HCT116 (cell line): ENCODE results near the gene UBA52. TPM values are rescaled to one million over a fixed set of nuclear protein-coding genes. Genes with fewer than 3 reads are reported as not detected.

Source experiments
- ATAC-seq: fragments of 200-7000 bp; cut with Tn5 transposase; 2 replicates; pipeline ENCODE4 v1.9.1; 2020; ENCODE audit warnings: mild to moderate bottlenecking, moderate library complexity
- BruUV-seq: library from RNA; stranded (reverse); fragments of 400-500 nt; replicated peaks from 2 replicates; lab custom pipeline; 2021; lab: Mats Ljungman, UMichigan
- CTCF ChIA-PET: fragments of 300-600 bp; sonication (Branson Sonifier 250); formaldehyde crosslinking; loops from one replicate; lab custom pipeline; 2021; ENCODE audit warnings: antibody characterized with exemption; lab: Charles Lee
- POLR2A ChIA-PET: fragments of 300-600, 350-600 bp; sonication (Branson Sonifier 250); formaldehyde crosslinking; loops from one replicate; lab custom pipeline; 2021; ENCODE audit warnings: antibody characterized with exemption; lab: Charles Lee
- RAD21 ChIA-PET, 2 experiments: fragments of 300-600 bp; sonication (Branson Sonifier 250); formaldehyde crosslinking; loops; one replicate each; lab custom pipeline; 2023; ENCODE audit warnings: low total read pairs in 2 of 2; ENCODE audit not compliant: uncharacterized antibody in 2 of 2, unreplicated experiment in 2 of 2, low non-redundant PET in 1 of 2; lab: Charles Lee
- DNase-seq: peaks from one replicate; pipeline ENCODE4 v3.0.0-alpha.2; 2010; ENCODE audit warnings: low read depth, low spot score
- H2AFZ ChIP-seq: fragments of 200-600 bp; shearing (Covaris generic), sonication (generic); 2 replicates; pipeline ENCODE4 v1.6.1; 2017; ENCODE audit warnings: low read depth, mixed run types, mixed read lengths, antibody characterized with exemption, low read length; ENCODE audit not compliant: poor library complexity, severe bottlenecking
- H3K27ac ChIP-seq: 2 replicates; pipeline ENCODE4 v1.5.1; 2012; ENCODE audit warnings: low read depth, low read length
- H3K27me3 ChIP-seq: fragments of 200-600 bp; sonication (generic); 2 replicates; pipeline ENCODE4 v1.6.1; 2016; ENCODE audit warnings: mixed run types, low read length, mixed read lengths; ENCODE audit not compliant: insufficient read depth
- H3K36me3 ChIP-seq, 2 experiments: fragments of 200-500 bp in 1 of 2; fragments of 200-600 bp in 1 of 2; sonication (Bioruptor generic) in 1 of 2; sonication (generic) in 1 of 2; 2 replicates each; pipeline versions ENCODE4 v1.5.1 to v1.6.1; 2014 to 2016; ENCODE audit warnings: low read length in 2 of 2, inconsistent platforms in 1 of 2, mixed read lengths in 1 of 2, mixed run types in 1 of 2; ENCODE audit not compliant: insufficient read depth in 2 of 2, control insufficient read depth in 1 of 2
- H3K4me1 ChIP-seq, 2 experiments: fragments of 200-600 bp in 1 of 2; sonication (generic) in 1 of 2; 2 replicates each; pipeline versions ENCODE4 v1.5.1 to v1.6.1; 2012 to 2017; ENCODE audit warnings: low read length in 2 of 2, inconsistent platforms in 1 of 2, mild to moderate bottlenecking in 1 of 2, mixed read lengths in 1 of 2, mixed run types in 1 of 2, moderate library complexity in 1 of 2; ENCODE audit not compliant: insufficient read depth in 2 of 2, control insufficient read depth in 1 of 2
- H3K4me2 ChIP-seq: fragments of 200-600 bp; sonication (generic); 2 replicates; pipeline ENCODE4 v1.6.1; 2017; ENCODE audit warnings: mixed run types, low read length, mixed read lengths
- H3K4me3 ChIP-seq, 2 experiments: fragments of 200-600 bp in 1 of 2; sonication (generic) in 1 of 2; replicated peaks in 1 of 2; 2 replicates each; pipeline ENCODE4 v1.5.1; 2011 to 2016; ENCODE audit warnings: low read length in 2 of 2, control low read depth in 1 of 2, low read depth in 1 of 2, mild to moderate bottlenecking in 1 of 2, mixed read lengths in 1 of 2, mixed run types in 1 of 2
- H3K79me2 ChIP-seq: fragments of 200-600 bp; sonication (generic); 2 replicates; pipeline ENCODE4 v1.6.1; 2017; ENCODE audit warnings: mild to moderate bottlenecking, mixed run types, low read length, moderate library complexity, mixed read lengths; ENCODE audit not compliant: insufficient read depth
- H3K9ac ChIP-seq: fragments of 200-600 bp; sonication (generic); 2 replicates; pipeline ENCODE4 v1.6.1; 2016; ENCODE audit warnings: low read length, mixed read lengths
- H3K9me2 ChIP-seq: fragments of 200-600 bp; sonication (generic), shearing (Covaris generic); 2 replicates; pipeline ENCODE4 v1.6.1; 2017; ENCODE audit warnings: mixed run types, mild to moderate bottlenecking, moderate library complexity; ENCODE audit not compliant: insufficient read depth
- H3K9me3 ChIP-seq, 2 experiments: fragments of 200-500 bp in 1 of 2; fragments of 200-600 bp in 1 of 2; sonication (Bioruptor generic) in 1 of 2; sonication (generic) in 1 of 2; 2 replicates each; pipeline ENCODE4 v1.6.1; 2014 to 2017; ENCODE audit warnings: low read length in 2 of 2, mixed read lengths in 2 of 2, inconsistent platforms in 1 of 2, low read depth in 1 of 2, mild to moderate bottlenecking in 1 of 2, mixed run types in 1 of 2, moderate library complexity in 1 of 2; ENCODE audit not compliant: control insufficient read depth in 1 of 2, insufficient read depth in 1 of 2
- H4K20me1 ChIP-seq: fragments of 200-600 bp; sonication (generic), shearing (Covaris generic); 2 replicates; pipeline ENCODE4 v1.6.1; 2017; ENCODE audit warnings: mixed run types, mild to moderate bottlenecking, moderate library complexity; ENCODE audit not compliant: insufficient read depth
- CBX3 ChIP-seq: IDR thresholded peaks from 2 replicates; pipeline ENCODE4 v1.6.1; 2012; ENCODE audit warnings: low read depth
- CEBPB ChIP-seq: IDR thresholded peaks from 2 replicates; pipeline ENCODE4 v1.6.1; 2012; ENCODE audit warnings: low read depth
- POLR2A ChIP-seq: IDR thresholded peaks from 2 replicates; pipeline ENCODE4 v1.7.0; 2011; ENCODE audit warnings: borderline replicate concordance; ENCODE audit not compliant: insufficient read depth, insufficient read length; ENCODE audit errors: extremely low read depth
- POLR2AphosphoS5 ChIP-seq: IDR thresholded peaks from 2 replicates; pipeline ENCODE4 v1.6.1; 2011; ENCODE audit warnings: mild to moderate bottlenecking, low read depth, low read length, moderate library complexity
- SP1 ChIP-seq: IDR thresholded peaks from 2 replicates; pipeline ENCODE4 v1.6.1; 2012; ENCODE audit warnings: low read depth
- TCF7L2 ChIP-seq: IDR thresholded peaks from 2 replicates; pipeline ENCODE4 v1.7.0; 2011; ENCODE audit warnings: borderline replicate concordance, inconsistent platforms; ENCODE audit not compliant: insufficient read depth, insufficient read length; ENCODE audit errors: extremely low read depth
- YY1 ChIP-seq: IDR thresholded peaks from 2 replicates; pipeline ENCODE4 v1.6.1; 2011; ENCODE audit warnings: low read length, low read depth, moderate library complexity, mild to moderate bottlenecking; ENCODE audit not compliant: insufficient replicate concordance; ENCODE audit errors: extremely low read depth
- ZFX ChIP-seq: fragments of 450-650 bp; IDR thresholded peaks from 2 replicates; pipeline ENCODE4 v1.6.1; 2017
- intact Hi-C: fragments of 100-400 bp; cut with micrococcal nuclease; formaldehyde crosslinking; loops from 2 replicates; pipeline ENCODE4 v1.10.0; 2022
- total RNA-seq: library from RNA; stranded (reverse); gene quantifications from one replicate; pipeline ENCODE4 v1.2.1, GENCODE V29; 2021; ENCODE audit not compliant: unreplicated experiment
- TF ChIP-seq, protein P1 (sequence below): IDR thresholded peaks from 2 replicates; pipeline ENCODE4 v1.6.1; 2011; ENCODE audit warnings: mild to moderate bottlenecking, low read length, moderate library complexity; ENCODE audit not compliant: insufficient replicate concordance; ENCODE audit errors: extremely low read depth
- TF ChIP-seq, protein P2 (sequence below): IDR thresholded peaks from 2 replicates; pipeline ENCODE4 v1.6.1; 2012; ENCODE audit warnings: low read depth

Gene UBA52
- total RNA-seq, 1 experiment from 2014 or later, result 1,743 TPM

GRCh38 chr19:18593367-18594095 lies 21.9 kb downstream of the UBA52 start:
- Histone ChIP-seq H3K27ac (peak overlapping the region; percentile 52), H3K9me2 (no peaks in the 10 kb centered on the region), H3K36me3 (0 out of 4 replicates have a peak, but pooled peaks cover 0 to 4% of the 10 kb centered on the region in 2 experiments), H3K4me1 (peaks cover 15 to 42% of the 10 kb centered on the region in 2 experiments; a peak in 3 of 4 replicates), H3K27me3 (no peaks in the 10 kb centered on the region), H2AFZ (no peak overlapping the region), H3K79me2 (peaks cover 13% of the 10 kb centered on the region; the same call in 1 of the 2 replicates), H3K9me3 (no peaks in the 10 kb centered on the region), H3K4me3 (peak overlapping the region; percentile 37 to 54), H3K9ac (peak overlapping the region; percentile 63), H4K20me1 (no peaks in the 10 kb centered on the region), H3K4me2 (peak overlapping the region; percentile 85)
- TF ChIP-seq SP1 (no peak), CEBPB (no peak), CBX3 (no peak), YY1 (no peak), ZFX (no peak), POLR2AphosphoS5 (no peak; the same call in 1 of the 2 replicates), POLR2A (no peak), TCF7L2 (no peak)
- TF ChIP-seq, protein P1, sequence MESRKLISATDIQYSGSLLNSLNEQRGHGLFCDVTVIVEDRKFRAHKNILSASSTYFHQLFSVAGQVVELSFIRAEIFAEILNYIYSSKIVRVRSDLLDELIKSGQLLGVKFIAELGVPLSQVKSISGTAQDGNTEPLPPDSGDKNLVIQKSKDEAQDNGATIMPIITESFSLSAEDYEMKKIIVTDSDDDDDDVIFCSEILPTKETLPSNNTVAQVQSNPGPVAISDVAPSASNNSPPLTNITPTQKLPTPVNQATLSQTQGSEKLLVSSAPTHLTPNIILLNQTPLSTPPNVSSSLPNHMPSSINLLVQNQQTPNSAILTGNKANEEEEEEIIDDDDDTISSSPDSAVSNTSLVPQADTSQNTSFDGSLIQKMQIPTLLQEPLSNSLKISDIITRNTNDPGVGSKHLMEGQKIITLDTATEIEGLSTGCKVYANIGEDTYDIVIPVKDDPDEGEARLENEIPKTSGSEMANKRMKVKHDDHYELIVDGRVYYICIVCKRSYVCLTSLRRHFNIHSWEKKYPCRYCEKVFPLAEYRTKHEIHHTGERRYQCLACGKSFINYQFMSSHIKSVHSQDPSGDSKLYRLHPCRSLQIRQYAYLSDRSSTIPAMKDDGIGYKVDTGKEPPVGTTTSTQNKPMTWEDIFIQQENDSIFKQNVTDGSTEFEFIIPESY, result no peak
- TF ChIP-seq, protein P2, sequence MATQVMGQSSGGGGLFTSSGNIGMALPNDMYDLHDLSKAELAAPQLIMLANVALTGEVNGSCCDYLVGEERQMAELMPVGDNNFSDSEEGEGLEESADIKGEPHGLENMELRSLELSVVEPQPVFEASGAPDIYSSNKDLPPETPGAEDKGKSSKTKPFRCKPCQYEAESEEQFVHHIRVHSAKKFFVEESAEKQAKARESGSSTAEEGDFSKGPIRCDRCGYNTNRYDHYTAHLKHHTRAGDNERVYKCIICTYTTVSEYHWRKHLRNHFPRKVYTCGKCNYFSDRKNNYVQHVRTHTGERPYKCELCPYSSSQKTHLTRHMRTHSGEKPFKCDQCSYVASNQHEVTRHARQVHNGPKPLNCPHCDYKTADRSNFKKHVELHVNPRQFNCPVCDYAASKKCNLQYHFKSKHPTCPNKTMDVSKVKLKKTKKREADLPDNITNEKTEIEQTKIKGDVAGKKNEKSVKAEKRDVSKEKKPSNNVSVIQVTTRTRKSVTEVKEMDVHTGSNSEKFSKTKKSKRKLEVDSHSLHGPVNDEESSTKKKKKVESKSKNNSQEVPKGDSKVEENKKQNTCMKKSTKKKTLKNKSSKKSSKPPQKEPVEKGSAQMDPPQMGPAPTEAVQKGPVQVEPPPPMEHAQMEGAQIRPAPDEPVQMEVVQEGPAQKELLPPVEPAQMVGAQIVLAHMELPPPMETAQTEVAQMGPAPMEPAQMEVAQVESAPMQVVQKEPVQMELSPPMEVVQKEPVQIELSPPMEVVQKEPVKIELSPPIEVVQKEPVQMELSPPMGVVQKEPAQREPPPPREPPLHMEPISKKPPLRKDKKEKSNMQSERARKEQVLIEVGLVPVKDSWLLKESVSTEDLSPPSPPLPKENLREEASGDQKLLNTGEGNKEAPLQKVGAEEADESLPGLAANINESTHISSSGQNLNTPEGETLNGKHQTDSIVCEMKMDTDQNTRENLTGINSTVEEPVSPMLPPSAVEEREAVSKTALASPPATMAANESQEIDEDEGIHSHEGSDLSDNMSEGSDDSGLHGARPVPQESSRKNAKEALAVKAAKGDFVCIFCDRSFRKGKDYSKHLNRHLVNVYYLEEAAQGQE, result no peak
- intact Hi-C loops, result loop anchor here (5.0 kb wide), 2 partner anchors 44 to 126 kb away; partner anchors contain the start of gene KLHL26
- ChIA-PET RAD21 (interaction anchor here (0.7 to 0.8 kb wide), 2 partner anchors 72 to 83 kb away, joined by 3 to 4 read pairs; partner anchors contain the start of gene ELL (in 1 of the 2)), CTCF (interaction anchor here (0.5 to 7.5 kb wide), 12 partner anchors 9 to 254 kb away, joined by 3 to 39 read pairs (median 4); partner anchors contain the start of genes CRLF1, TMEM59L and UBA52), POLR2A (interaction anchor here (0.6 kb wide), 1 partner anchor 153 kb away, joined by 3 read pairs; no protein-coding TSS in a partner anchor)
- no peak for ATAC-seq
- BruUV-seq, result no TSS peak
- no peak for DNase-seq
